Activated T-helper 2 cell treated with anti-CD3 and anti-CD28 coated beads, Interferon-gamma antibody, Interleukin-2, Interleukin-4, amounts not matched to agents 10 μg/mL and 5 μg/mL and 100 μg/mL, durations not matched to agents 14 hours and 24 hours and 36 hours (primary cell): Measurements from ENCODE around the gene KLRC4. TPM values are rescaled to one million over a fixed set of nuclear protein-coding genes. Genes with fewer than 3 reads are reported as not detected.
"Not testable (repeated sequence)": the region's sequence is repeated elsewhere in the genome, so short reads cannot be mapped to it uniquely, and the experiment has no call there.

Experiments used
- DNase-seq: peaks from one replicate; pipeline ENCODE4 v3.0.0; 2021; ENCODE audit warnings: low spot score
- H3K27ac Mint-ChIP-seq: one replicate; pipeline ENCODE4 v1.8.0; 2021; ENCODE audit warnings: mixed read lengths
- H3K27me3 Mint-ChIP-seq: one replicate; pipeline ENCODE4 v1.8.0; 2021; ENCODE audit warnings: low read depth, mixed read lengths
- H3K36me3 Mint-ChIP-seq: one replicate; pipeline ENCODE4 v1.8.0; 2021; ENCODE audit warnings: low read depth, mixed read lengths
- H3K4me1 Mint-ChIP-seq: one replicate; pipeline ENCODE4 v1.8.0; 2021; ENCODE audit warnings: low read depth, mixed read lengths
- H3K4me3 Mint-ChIP-seq: one replicate; pipeline ENCODE4 v1.8.0; 2021; ENCODE audit warnings: low read depth, mild to moderate bottlenecking, moderate library complexity, mixed read lengths
- H3K9me3 Mint-ChIP-seq: one replicate; pipeline ENCODE4 v1.8.0; 2021; ENCODE audit warnings: mixed read lengths
- intact Hi-C: fragments of 100-400 bp; cut with micrococcal nuclease; formaldehyde crosslinking; loops from one replicate; pipeline ENCODE4 v1.15.1; 2023
- total RNA-seq: library from RNA; stranded (reverse); gene quantifications from 2 replicates; pipeline ENCODE4 v1.2.3, GENCODE V29; 2022

The KLRC4 gene
- total RNA-seq, 1 donor from 2014 or later = not detected

- H3K9me3 Mint-ChIP-seq, H3K27me3 Mint-ChIP-seq, H3K4me3 Mint-ChIP-seq, H3K36me3 Mint-ChIP-seq, intact Hi-C loops, DNase-seq, H3K27ac Mint-ChIP-seq, H3K4me1 Mint-ChIP-seq: not testable (repeated sequence)
Measured at GRCh38 chr12:10424260-10424899, 14.8 kb upstream of the KLRC4 start.

- intact Hi-C loops, H3K4me3 Mint-ChIP-seq, DNase-seq, H3K4me1 Mint-ChIP-seq, H3K9me3 Mint-ChIP-seq, H3K27ac Mint-ChIP-seq, H3K36me3 Mint-ChIP-seq, H3K27me3 Mint-ChIP-seq: not testable (repeated sequence)
Measured at GRCh38 chr12:10422159-10422558, 12.6 kb upstream of the KLRC4 start.

- H3K4me1 Mint-ChIP-seq, H3K36me3 Mint-ChIP-seq, H3K27me3 Mint-ChIP-seq, H3K9me3 Mint-ChIP-seq, intact Hi-C loops, H3K27ac Mint-ChIP-seq, DNase-seq, H3K4me3 Mint-ChIP-seq: not testable (repeated sequence)
Measured at GRCh38 chr12:10420334-10420733, 10.8 kb upstream of the KLRC4 start, which contains the start of gene KLRC3. Gene KLRC3 (minus strand): TSS chr12:10420595. CDS start chr12:10420550, 45 bp downstream.

- no peaks in the 10 kb centered on the region for H3K36me3 Mint-ChIP-seq
- H3K27me3 Mint-ChIP-seq = peaks cover 16% of the 10 kb centered on the region
- H3K27ac Mint-ChIP-seq = no peak overlapping the region
- no peaks in the 10 kb centered on the region for H3K9me3 Mint-ChIP-seq
- H3K4me3 Mint-ChIP-seq = no peak overlapping the region
- H3K4me1 Mint-ChIP-seq = no peaks in the 10 kb centered on the region
- intact Hi-C loops = no loop called here
- DNase-seq = no peak
Measured at GRCh38 chr12:10408842-10409241, 715 bp downstream of the KLRC4 start.

GRCh38 chr12:10406725-10407124, 2.8 kb downstream of the KLRC4 start:
- Mint-ChIP-seq H3K27ac (no peak overlapping the region), H3K27me3 (peaks cover 21% of the 10 kb centered on the region), H3K9me3 (no peaks in the 10 kb centered on the region), H3K4me1 (no peaks in the 10 kb centered on the region), H3K4me3 (no peak overlapping the region), H3K36me3 (no peaks in the 10 kb centered on the region)
- no peak for DNase-seq
- intact Hi-C loops = no loop called here

- no peaks in the 10 kb centered on the region for H3K36me3 Mint-ChIP-seq
- H3K27ac Mint-ChIP-seq = no peak overlapping the region
- H3K27me3 Mint-ChIP-seq = peaks cover 27% of the 10 kb centered on the region
- DNase-seq = no peak
- H3K4me1 Mint-ChIP-seq = peaks cover 4% of the 10 kb centered on the region
- intact Hi-C loops = no loop called here
- no peaks in the 10 kb centered on the region for H3K9me3 Mint-ChIP-seq
- no peak overlapping the region for H3K4me3 Mint-ChIP-seq
Measured at GRCh38 chr12:10405294-10405693, 4.3 kb downstream of the KLRC4 start.

- DNase-seq = no peak
- Mint-ChIP-seq H3K9me3 (no peaks in the 10 kb centered on the region), H3K36me3 (no peaks in the 10 kb centered on the region), H3K4me1 (peaks cover 6% of the 10 kb centered on the region), H3K27me3 (peaks cover 30% of the 10 kb centered on the region), H3K27ac (no peak overlapping the region), H3K4me3 (no peak overlapping the region)
- intact Hi-C loops = no loop called here
Measured at GRCh38 chr12:10404798-10405197, 4.8 kb downstream of the KLRC4 start.

- no peaks in the 10 kb centered on the region for H3K9me3 Mint-ChIP-seq
- intact Hi-C loops = no loop called here
- H3K27ac Mint-ChIP-seq = no peak overlapping the region
- DNase-seq = no peak
- no peaks in the 10 kb centered on the region for H3K36me3 Mint-ChIP-seq
- H3K4me1 Mint-ChIP-seq = peaks cover 6% of the 10 kb centered on the region
- peaks cover 25% of the 10 kb centered on the region for H3K27me3 Mint-ChIP-seq
- H3K4me3 Mint-ChIP-seq = no peak overlapping the region
Measured at GRCh38 chr12:10400829-10401228, 8.7 kb downstream of the KLRC4 start.

GRCh38 chr12:10398168-10398567, 11.4 kb downstream of the KLRC4 start:
- Mint-ChIP-seq H3K27me3 (peaks cover 28% of the 10 kb centered on the region), H3K36me3 (no peaks in the 10 kb centered on the region), H3K27ac (no peak overlapping the region), H3K9me3 (no peaks in the 10 kb centered on the region), H3K4me3 (no peak overlapping the region), H3K4me1 (peaks cover 8% of the 10 kb centered on the region)
- no peak for DNase-seq
- intact Hi-C loops = no loop called here

- Mint-ChIP-seq H3K4me3 (no peak overlapping the region), H3K4me1 (peaks cover 8% of the 10 kb centered on the region)
- DNase-seq = no peak
Measured at GRCh38 chr12:10397296-10397695, 12.3 kb downstream of the KLRC4 start.

GRCh38 chr12:10396176-10396575, 13.4 kb downstream of the KLRC4 start:
- H3K36me3 Mint-ChIP-seq, H3K4me1 Mint-ChIP-seq, DNase-seq, H3K27ac Mint-ChIP-seq, H3K4me3 Mint-ChIP-seq, H3K9me3 Mint-ChIP-seq, intact Hi-C loops: not testable (repeated sequence)
- H3K27me3 Mint-ChIP-seq = peaks cover 25% of the 10 kb centered on the region

More at GRCh38 chr12:10397296-10397695, 12.3 kb downstream of the KLRC4 start:
- no peak overlapping the region for H3K27ac Mint-ChIP-seq
- no peaks in the 10 kb centered on the region for H3K9me3 Mint-ChIP-seq
- H3K36me3 Mint-ChIP-seq = no peaks in the 10 kb centered on the region
- intact Hi-C loops = no loop called here
- peaks cover 28% of the 10 kb centered on the region for H3K27me3 Mint-ChIP-seq

GRCh38 chr12:10395390-10395998, 14.1 kb downstream of the KLRC4 start:
- Mint-ChIP-seq H3K9me3 (no peaks in the 10 kb centered on the region), H3K4me3 (no peak overlapping the region), H3K27ac (no peak overlapping the region), H3K27me3 (peaks cover 22% of the 10 kb centered on the region), H3K4me1 (peaks cover 4% of the 10 kb centered on the region), H3K36me3 (no peaks in the 10 kb centered on the region)
- intact Hi-C loops = no loop called here
- no peak for DNase-seq

- H3K36me3 Mint-ChIP-seq, H3K4me1 Mint-ChIP-seq, DNase-seq, H3K27ac Mint-ChIP-seq, H3K9me3 Mint-ChIP-seq, H3K4me3 Mint-ChIP-seq, intact Hi-C loops: not testable (repeated sequence)
- peaks cover 25% of the 10 kb centered on the region for H3K27me3 Mint-ChIP-seq
Measured at GRCh38 chr12:10394531-10395152, 14.9 kb downstream of the KLRC4 start.
